T-helper 1 cell treated with Interleukin-12 subunit alpha and Interleukin-12 subunit beta and Interleukin-4 antibody, amounts not matched to agents 30 ng/mL and 1 ng/mL, for 36 hours (primary cell): ENCODE data around the gene LRBA. TPM values are rescaled to one million over a fixed set of nuclear protein-coding genes. Genes with fewer than 3 reads are reported as not detected.

Experiments used
- intact Hi-C: fragments of 100-400 bp; cut with micrococcal nuclease; formaldehyde crosslinking; loops from one replicate; pipeline ENCODE4 v1.15.1; 2024
- total RNA-seq: library from RNA; stranded (reverse); gene quantifications from 2 replicates; pipeline ENCODE4 v1.2.3, GENCODE V29; 2022

LRBA gene
- total RNA-seq, 1 donor from 2014 or later: 49.3 TPM

GRCh38 chr4:150593996-150594395 is 421.1 kb downstream of the LRBA start:
- intact Hi-C loops: no loop called here

- intact Hi-C loops: no loop called here
These were observed 423.2 kb downstream of the LRBA start for GRCh38 chr4:150591904-150592303.

- intact Hi-C loops: no loop called here
These were observed 423.7 kb downstream of the LRBA start for GRCh38 chr4:150591406-150591805.

GRCh38 chr4:150590631-150591030 is 424.5 kb downstream of the LRBA start:
- intact Hi-C loops: no loop called here

- intact Hi-C loops: no loop called here
These were observed 425.9 kb downstream of the LRBA start for GRCh38 chr4:150589157-150589556.

GRCh38 chr4:150588316-150588715 is 426.8 kb downstream of the LRBA start:
- intact Hi-C loops: no loop called here

GRCh38 chr4:150586162-150586810 is 428.8 kb downstream of the LRBA start:
- intact Hi-C loops: no loop called here

- intact Hi-C loops: no loop called here
These were observed 429.5 kb downstream of the LRBA start for GRCh38 chr4:150585611-150586010.

GRCh38 chr4:150584111-150584915 is 430.8 kb downstream of the LRBA start:
- intact Hi-C loops: no loop called here

- intact Hi-C loops: no loop called here
These were observed 431.6 kb downstream of the LRBA start for GRCh38 chr4:150583287-150584110.

GRCh38 chr4:150582873-150583286 is 432.2 kb downstream of the LRBA start:
- intact Hi-C loops: no loop called here

GRCh38 chr4:150582146-150582872 is 432.8 kb downstream of the LRBA start, which contains the start of gene MAB21L2:
Gene MAB21L2, plus strand, starts transcription at chr4:150582151. Its CDS starts 879 bp downstream, at chr4:150583030.
- intact Hi-C loops: no loop called here

- intact Hi-C loops: no loop called here
These were observed 433.4 kb downstream of the LRBA start for GRCh38 chr4:150581641-150582051.

GRCh38 chr4:150581056-150581605 is 434.0 kb downstream of the LRBA start:
- intact Hi-C loops: no loop called here

- intact Hi-C loops: no loop called here
These were observed 434.8 kb downstream of the LRBA start for GRCh38 chr4:150580306-150580705.

- intact Hi-C loops: no loop called here
These were observed 435.4 kb downstream of the LRBA start for GRCh38 chr4:150579551-150580234.

GRCh38 chr4:150578745-150579501 is 436.2 kb downstream of the LRBA start:
- intact Hi-C loops: no loop called here

GRCh38 chr4:150577796-150578195 is 437.3 kb downstream of the LRBA start:
- intact Hi-C loops: no loop called here

- intact Hi-C loops: no loop called here
These were observed 440.4 kb downstream of the LRBA start for GRCh38 chr4:150574678-150575077.
